ENCODE measurements around the gene FDXR. TPM values are rescaled to one million over a fixed set of nuclear protein-coding genes. Genes with fewer than 3 reads are reported as not detected.

FDXR gene
- total and polyA plus RNA-seq, 2 donors: 8.2 to 14.1 TPM

GRCh38 chr17:74888469-74888868, 15.7 kb upstream of the FDXR start:
- H3K4me3 ChIP-seq (ENCODE audit: low read length in 2 of 2): no peak overlapping the region
- 88% methylated on average over 13 of the region's 13 CpGs for WGBS
- no peaks in the 10 kb centered on the region for H3K9me3 ChIP-seq (ENCODE audit: control insufficient read depth in 2 of 2, insufficient read depth in 1 of 2, low read length in 1 of 2)
- H3K27ac ChIP-seq (ENCODE audit: low read depth in 1 of 2, low read length in 1 of 2): no peak overlapping the region
- no peaks in the 10 kb centered on the region for H3K36me3 ChIP-seq (ENCODE audit: control insufficient read depth in 2 of 2, insufficient read depth in 2 of 2, low read length in 1 of 2)
- peaks cover 14 to 53% of the 10 kb centered on the region in 2 donors for H3K27me3 ChIP-seq (ENCODE audit: control insufficient read depth in 2 of 2, insufficient read depth in 1 of 2, low read length in 1 of 2)
- no peaks in the 10 kb centered on the region for H3K4me1 ChIP-seq (ENCODE audit: control insufficient read depth in 2 of 2, insufficient read depth in 2 of 2, low read length in 2 of 2)
- DNase-seq (ENCODE audit: low read depth in 6 of 9, low spot score in 9 of 9): no peak

GRCh38 chr17:74883241-74883745, 10.5 kb upstream of the FDXR start:
- H3K27me3 ChIP-seq (ENCODE audit: control insufficient read depth in 2 of 2, insufficient read depth in 1 of 2, low read length in 1 of 2): peaks cover 0 to 21% of the 10 kb centered on the region in 2 donors
- H3K4me1 ChIP-seq (ENCODE audit: control insufficient read depth in 2 of 2, insufficient read depth in 2 of 2, low read length in 2 of 2): no peaks in the 10 kb centered on the region
- no peak for DNase-seq (ENCODE audit: low read depth in 6 of 9, low spot score in 9 of 9)

GRCh38 chr17:74882517-74883240, 9.9 kb upstream of the FDXR start:
- no peak overlapping the region for H3K4me3 ChIP-seq (ENCODE audit: low read length in 2 of 2)
- 88% methylated on average over 20 of the region's 20 CpGs for WGBS
- H3K27me3 ChIP-seq (ENCODE audit: control insufficient read depth in 2 of 2, insufficient read depth in 1 of 2, low read length in 1 of 2): peaks cover 0 to 26% of the 10 kb centered on the region in 2 donors
- no peaks in the 10 kb centered on the region for H3K9me3 ChIP-seq (ENCODE audit: control insufficient read depth in 2 of 2, insufficient read depth in 1 of 2, low read length in 1 of 2)
- DNase-seq (ENCODE audit: low read depth in 6 of 9, low spot score in 9 of 9): no peak
- no peaks in the 10 kb centered on the region for H3K4me1 ChIP-seq (ENCODE audit: control insufficient read depth in 2 of 2, insufficient read depth in 2 of 2, low read length in 2 of 2)
- H3K36me3 ChIP-seq (ENCODE audit: control insufficient read depth in 2 of 2, insufficient read depth in 2 of 2, low read length in 1 of 2): no peaks in the 10 kb centered on the region
- H3K27ac ChIP-seq (ENCODE audit: low read depth in 1 of 2, low read length in 1 of 2): no peak overlapping the region

More at GRCh38 chr17:74883241-74883745, 10.5 kb upstream of the FDXR start:
- WGBS: 83% methylated on average over 15 of the region's 15 CpGs
- Histone ChIP-seq H3K9me3 (ENCODE audit: control insufficient read depth in 2 of 2, insufficient read depth in 1 of 2, low read length in 1 of 2) (no peaks in the 10 kb centered on the region), H3K27ac (ENCODE audit: low read depth in 1 of 2, low read length in 1 of 2) (no peak overlapping the region), H3K36me3 (ENCODE audit: control insufficient read depth in 2 of 2, insufficient read depth in 2 of 2, low read length in 1 of 2) (no peaks in the 10 kb centered on the region), H3K4me3 (ENCODE audit: low read length in 2 of 2) (no peak overlapping the region)

GRCh38 chr17:74881073-74881472, 8.3 kb upstream of the FDXR start:
- H3K36me3 ChIP-seq (ENCODE audit: control insufficient read depth in 2 of 2, insufficient read depth in 2 of 2, low read length in 1 of 2): no peaks in the 10 kb centered on the region
- H3K27me3 ChIP-seq (ENCODE audit: control insufficient read depth in 2 of 2, insufficient read depth in 1 of 2, low read length in 1 of 2): peaks cover 0 to 27% of the 10 kb centered on the region in 2 donors
- no peaks in the 10 kb centered on the region for H3K9me3 ChIP-seq (ENCODE audit: control insufficient read depth in 2 of 2, insufficient read depth in 1 of 2, low read length in 1 of 2)
- no peak overlapping the region for H3K27ac ChIP-seq (ENCODE audit: low read depth in 1 of 2, low read length in 1 of 2)
- H3K4me3 ChIP-seq (ENCODE audit: low read length in 2 of 2): no peak overlapping the region
- H3K4me1 ChIP-seq (ENCODE audit: control insufficient read depth in 2 of 2, insufficient read depth in 2 of 2, low read length in 2 of 2): no peaks in the 10 kb centered on the region
- no peak for DNase-seq (ENCODE audit: low read depth in 6 of 9, low spot score in 9 of 9)
- 91% methylated on average over 11 of the region's 11 CpGs for WGBS

- no peak overlapping the region for H3K4me3 ChIP-seq (ENCODE audit: low read length in 2 of 2)
- H3K27me3 ChIP-seq (ENCODE audit: control insufficient read depth in 2 of 2, insufficient read depth in 1 of 2, low read length in 1 of 2): peaks cover 0 to 25% of the 10 kb centered on the region in 2 donors
- no peaks in the 10 kb centered on the region for H3K4me1 ChIP-seq (ENCODE audit: control insufficient read depth in 2 of 2, insufficient read depth in 2 of 2, low read length in 2 of 2)
- H3K36me3 ChIP-seq (ENCODE audit: control insufficient read depth in 2 of 2, insufficient read depth in 2 of 2, low read length in 1 of 2): no peaks in the 10 kb centered on the region
- no peaks in the 10 kb centered on the region for H3K9me3 ChIP-seq (ENCODE audit: control insufficient read depth in 2 of 2, insufficient read depth in 1 of 2, low read length in 1 of 2)
- 96% methylated on average over 16 of the region's 16 CpGs for WGBS
- no peak for DNase-seq (ENCODE audit: low read depth in 6 of 9, low spot score in 9 of 9)
- H3K27ac ChIP-seq (ENCODE audit: low read depth in 1 of 2, low read length in 1 of 2): no peak overlapping the region
These were observed 6.5 kb upstream of the FDXR start for GRCh38 chr17:74879308-74879707.

- Histone ChIP-seq H3K4me1 (ENCODE audit: control insufficient read depth in 2 of 2, insufficient read depth in 2 of 2, low read length in 2 of 2) (peaks cover 5 to 6% of the 10 kb centered on the region in 2 donors), H3K9me3 (ENCODE audit: control insufficient read depth in 2 of 2, insufficient read depth in 1 of 2, low read length in 1 of 2) (no peaks in the 10 kb centered on the region), H3K36me3 (ENCODE audit: control insufficient read depth in 2 of 2, insufficient read depth in 2 of 2, low read length in 1 of 2) (no peaks in the 10 kb centered on the region), H3K27me3 (ENCODE audit: control insufficient read depth in 2 of 2, insufficient read depth in 1 of 2, low read length in 1 of 2) (peaks cover 0 to 22% of the 10 kb centered on the region in 2 donors), H3K4me3 (ENCODE audit: low read length in 2 of 2) (no peak overlapping the region), H3K27ac (ENCODE audit: low read depth in 1 of 2, low read length in 1 of 2) (no peak overlapping the region)
- no peak for DNase-seq (ENCODE audit: low read depth in 6 of 9, low spot score in 9 of 9)
- WGBS: 96% methylated on average over 2 of the region's 2 CpGs
These were observed 5.9 kb upstream of the FDXR start for GRCh38 chr17:74878658-74879057.

- no peak for DNase-seq (ENCODE audit: low read depth in 6 of 9, low spot score in 9 of 9)
- H3K4me1 ChIP-seq (ENCODE audit: control insufficient read depth in 2 of 2, insufficient read depth in 2 of 2, low read length in 2 of 2): peaks cover 6 to 7% of the 10 kb centered on the region in 2 donors
- H3K27ac ChIP-seq (ENCODE audit: low read depth in 1 of 2, low read length in 1 of 2): no peak overlapping the region
- 89% methylated on average over 19 of the region's 19 CpGs for WGBS
- H3K27me3 ChIP-seq (ENCODE audit: control insufficient read depth in 2 of 2, insufficient read depth in 1 of 2, low read length in 1 of 2): peaks cover 0 to 19% of the 10 kb centered on the region in 2 donors
- H3K36me3 ChIP-seq (ENCODE audit: control insufficient read depth in 2 of 2, insufficient read depth in 2 of 2, low read length in 1 of 2): no peaks in the 10 kb centered on the region
- no peaks in the 10 kb centered on the region for H3K9me3 ChIP-seq (ENCODE audit: control insufficient read depth in 2 of 2, insufficient read depth in 1 of 2, low read length in 1 of 2)
- no peak overlapping the region for H3K4me3 ChIP-seq (ENCODE audit: low read length in 2 of 2)
These were observed 5.1 kb upstream of the FDXR start for GRCh38 chr17:74877592-74878548.

- no peak for DNase-seq (ENCODE audit: low read depth in 6 of 9, low spot score in 9 of 9)
- 89% methylated on average over 6 of the region's 6 CpGs for WGBS
- no peak overlapping the region for H3K27ac ChIP-seq (ENCODE audit: low read depth in 1 of 2, low read length in 1 of 2)
- H3K27me3 ChIP-seq (ENCODE audit: control insufficient read depth in 2 of 2, insufficient read depth in 1 of 2, low read length in 1 of 2): peaks cover 0 to 13% of the 10 kb centered on the region in 2 donors
- H3K9me3 ChIP-seq (ENCODE audit: control insufficient read depth in 2 of 2, insufficient read depth in 1 of 2, low read length in 1 of 2): no peaks in the 10 kb centered on the region
- no peak overlapping the region for H3K4me3 ChIP-seq (ENCODE audit: low read length in 2 of 2)
- no peaks in the 10 kb centered on the region for H3K36me3 ChIP-seq (ENCODE audit: control insufficient read depth in 2 of 2, insufficient read depth in 2 of 2, low read length in 1 of 2)
- peaks cover 13 to 18% of the 10 kb centered on the region in 2 donors for H3K4me1 ChIP-seq (ENCODE audit: control insufficient read depth in 2 of 2, insufficient read depth in 2 of 2, low read length in 2 of 2)
These were observed 3.3 kb upstream of the FDXR start for GRCh38 chr17:74875977-74876593.
